GM18907 (cell line): Measurements from ENCODE around the gene HILPDA.
"Not testable (repeated sequence)": the region's sequence is repeated elsewhere in the genome, so short reads cannot be mapped to it uniquely, and the experiment has no call there.

Source experiments
- ATAC-seq: cut with Tn5 transposase; IDR thresholded peaks from one replicate; pipeline ENCODE4 v1.9.1; 2021; ENCODE audit warnings: mild to moderate bottlenecking, moderate library complexity; ENCODE audit not compliant: unreplicated experiment

Gene HILPDA

DNA sequence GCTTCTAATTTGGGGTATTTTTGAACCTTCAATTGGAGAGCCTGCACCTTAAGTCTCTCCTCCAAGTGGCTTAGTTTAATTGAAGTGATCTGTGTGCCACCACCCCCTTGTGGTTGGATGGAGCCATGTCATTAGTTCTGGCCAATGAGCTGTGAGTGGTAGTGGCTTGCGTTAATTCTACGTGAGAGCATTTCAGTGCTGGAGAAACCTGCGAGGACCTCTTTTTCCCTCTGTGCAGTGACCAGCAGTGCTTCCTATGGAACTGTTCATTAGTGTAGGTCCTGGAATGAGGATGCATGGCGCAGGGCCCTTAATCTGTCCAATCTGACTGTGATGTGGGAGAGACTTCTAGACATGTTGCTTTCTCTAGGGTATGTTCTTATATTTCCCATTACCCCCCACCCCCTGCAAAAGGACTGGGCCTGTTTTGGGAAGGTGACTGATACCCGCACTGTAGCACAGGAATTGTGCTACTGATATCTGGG, 3.8 kb downstream of the HILPDA start:
- ATAC-seq = peak; percentile 49

DNA sequence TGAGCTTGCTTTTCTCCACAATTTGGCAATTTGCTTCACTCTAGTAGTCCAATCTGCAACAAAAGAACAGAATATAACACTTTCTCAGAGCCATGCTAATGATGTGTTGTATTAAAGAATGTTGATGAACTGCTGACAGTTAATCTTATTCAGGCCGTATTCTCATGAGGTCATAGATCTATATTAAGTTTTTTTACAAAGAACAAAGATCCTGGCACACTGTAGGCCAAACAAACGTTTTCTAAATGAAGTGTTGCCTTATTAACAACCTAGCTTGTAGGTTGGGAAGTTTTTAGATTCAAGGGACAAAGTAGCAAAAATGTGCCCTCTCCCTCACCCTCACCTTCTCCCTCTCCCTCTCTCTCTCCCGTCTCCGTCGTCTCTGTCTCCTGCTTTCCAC, 6.8 kb downstream of the HILPDA start:
- ATAC-seq = no peak

DNA sequence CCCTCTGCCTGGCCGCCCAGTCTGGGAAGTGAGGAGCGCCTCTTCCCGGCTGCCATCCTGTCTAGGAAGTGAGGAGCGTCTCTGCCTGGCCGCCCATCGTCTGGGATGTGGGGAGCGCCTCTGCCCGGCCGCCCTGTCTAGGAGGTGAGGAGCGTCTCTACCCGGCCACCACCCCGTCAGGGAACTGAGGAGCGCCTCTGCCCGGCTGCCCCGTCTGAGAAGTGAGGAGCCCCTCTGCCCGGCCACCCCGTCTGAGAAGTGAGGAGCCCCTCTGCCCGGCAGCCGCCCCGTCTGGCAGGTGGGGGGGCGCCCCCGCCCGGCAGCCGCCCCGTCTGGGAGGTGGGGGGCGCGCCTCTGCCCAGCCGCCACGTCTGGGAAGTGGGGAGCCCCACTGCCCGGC, 7.7 kb downstream of the HILPDA start:
- not testable (repeated sequence) for ATAC-seq

DNA sequence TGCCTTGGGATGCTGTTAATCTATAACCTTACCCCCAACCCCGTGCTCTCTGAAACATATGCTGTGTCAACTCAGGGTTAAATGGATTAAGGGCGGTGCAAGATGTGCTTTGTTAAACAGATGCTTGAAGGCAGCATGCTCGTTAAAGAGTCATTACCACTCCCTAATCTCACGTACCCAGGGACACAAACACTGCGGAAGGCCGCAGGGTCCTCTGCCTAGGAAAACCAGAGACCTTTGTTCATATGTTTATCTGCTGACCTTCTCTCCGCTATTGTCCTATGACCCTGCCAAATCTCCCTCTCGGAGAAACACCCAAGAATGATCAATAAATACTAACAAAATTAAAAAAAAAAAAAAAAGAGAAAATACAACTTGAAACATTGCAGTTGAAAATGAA, 8.3 kb downstream of the HILPDA start:
- ATAC-seq = not testable (repeated sequence)

DNA sequence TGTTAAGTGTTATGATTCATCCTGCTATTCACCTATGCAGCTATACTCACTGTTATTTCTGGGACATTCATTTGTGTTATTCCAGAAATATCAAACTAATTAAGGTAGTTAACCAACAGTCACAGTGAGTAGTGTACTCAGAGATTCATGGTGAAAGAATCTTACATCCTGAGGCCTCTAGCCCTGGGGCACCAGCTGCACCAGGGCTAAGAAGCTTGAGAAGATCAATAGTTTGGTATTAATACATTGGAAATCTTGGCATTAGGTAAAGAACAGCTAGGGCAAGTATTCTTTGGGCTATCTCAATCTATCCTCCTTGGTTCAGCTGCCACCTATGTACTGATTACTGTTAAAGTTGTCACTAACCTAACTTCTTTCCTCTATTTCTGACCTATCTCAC, 11.2 kb downstream of the HILPDA start:
- not testable (repeated sequence) for ATAC-seq

DNA sequence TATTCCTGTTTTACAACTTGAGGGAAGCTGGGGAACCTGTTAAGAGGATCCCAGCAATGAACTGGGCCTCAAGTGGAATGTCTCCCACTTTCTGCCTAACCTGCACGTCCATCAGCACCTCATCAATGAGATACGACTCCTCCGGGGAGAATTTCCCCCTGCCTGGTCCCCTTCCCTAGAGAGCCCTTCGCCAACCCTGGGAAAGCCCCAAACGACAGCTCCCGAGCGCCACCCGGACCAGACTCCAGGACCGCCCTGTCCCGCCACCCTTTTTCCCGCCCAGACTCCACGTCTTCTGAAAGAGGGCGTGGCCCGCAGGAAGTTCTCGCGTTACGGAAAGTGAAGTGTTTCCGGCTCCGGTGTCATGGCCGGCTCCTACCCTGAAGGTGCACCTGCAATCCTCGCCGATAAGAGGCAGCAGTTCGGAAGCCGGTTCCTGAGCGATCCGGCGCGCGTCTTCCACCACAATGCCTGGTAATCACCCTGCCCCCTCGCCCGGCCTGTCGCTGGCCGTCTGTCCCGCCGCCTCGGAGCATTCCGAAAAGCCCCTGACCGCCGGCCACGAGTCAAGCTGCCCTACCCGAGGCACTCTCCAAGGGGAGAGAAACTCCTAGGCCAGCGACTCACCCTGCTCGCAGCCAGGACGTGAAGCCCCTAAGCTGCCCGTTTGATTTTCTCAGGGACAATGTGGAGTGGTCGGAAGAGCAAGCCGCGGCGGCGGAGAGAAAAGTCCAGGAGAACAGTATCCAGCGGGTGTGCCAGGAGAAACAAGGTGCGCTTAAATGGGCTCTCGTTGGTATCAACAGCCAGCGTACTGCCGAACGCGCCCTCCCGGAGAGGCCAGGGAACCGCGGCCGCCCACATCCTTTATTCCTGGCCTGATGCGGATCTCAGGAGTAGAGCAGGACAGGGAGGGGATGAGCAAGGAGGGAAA, 21.0 kb downstream of the HILPDA start, which contains the start of gene METTL2B:
METTL2B (plus strand) TSS at position 347 of the 934 bp plus-strand sequence; CDS start at position 365, 18 bp downstream.
- ATAC-seq = peak; percentile 94

DNA sequence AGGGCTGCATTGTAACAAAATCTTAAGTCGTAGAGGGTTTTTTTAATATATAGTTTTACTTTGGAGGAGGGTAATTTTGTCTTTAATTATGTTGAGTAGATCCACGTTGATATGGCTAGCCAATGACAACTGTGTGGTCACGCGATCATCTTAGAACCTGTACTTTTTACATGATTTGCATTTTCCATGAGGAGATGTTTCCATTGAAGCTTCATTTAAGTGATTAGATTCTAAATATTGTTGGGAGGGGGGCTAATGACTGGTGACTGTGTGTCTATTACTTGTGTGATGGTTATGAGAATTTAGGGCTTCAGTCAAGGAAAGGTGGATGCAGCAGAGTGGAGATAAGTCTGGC, 21.6 kb downstream of the HILPDA start:
- ATAC-seq = not testable (repeated sequence)

DNA sequence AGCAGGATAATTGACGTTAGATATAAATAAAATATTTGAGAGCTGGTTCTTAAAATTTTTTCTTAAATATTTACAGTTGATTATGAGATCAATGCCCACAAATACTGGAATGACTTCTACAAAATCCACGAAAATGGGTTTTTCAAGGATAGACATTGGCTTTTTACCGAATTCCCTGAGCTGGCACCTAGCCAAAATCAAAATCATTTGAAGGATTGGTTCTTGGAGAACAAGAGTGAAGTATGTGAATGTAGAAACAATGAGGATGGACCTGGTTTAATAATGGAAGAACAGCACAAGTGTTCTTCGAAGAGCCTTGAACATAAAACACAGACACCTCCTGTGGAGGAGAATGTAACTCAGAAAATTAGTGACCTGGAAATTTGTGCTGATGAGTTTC, 23.4 kb downstream of the HILPDA start:
- ATAC-seq = not testable (repeated sequence)

DNA sequence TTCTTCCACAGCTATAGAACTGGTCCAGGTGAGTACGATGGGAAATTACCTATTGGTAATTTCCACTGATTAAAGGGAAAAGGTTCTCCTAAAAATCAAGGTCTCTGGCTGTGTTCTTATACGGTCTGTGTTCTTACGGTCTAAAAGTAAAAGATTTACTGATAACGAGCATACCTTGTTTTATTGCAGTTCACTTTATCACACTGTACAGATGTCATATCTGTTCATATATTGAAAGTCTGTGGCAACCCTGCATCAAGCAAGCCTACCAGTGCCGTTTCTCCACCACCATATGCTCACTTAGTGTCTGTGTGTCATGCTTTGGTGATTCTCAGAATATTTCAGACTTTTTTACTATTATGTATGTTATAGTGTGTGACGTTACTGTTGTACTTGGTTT, 32.5 kb downstream of the HILPDA start:
- ATAC-seq = not testable (repeated sequence)

DNA sequence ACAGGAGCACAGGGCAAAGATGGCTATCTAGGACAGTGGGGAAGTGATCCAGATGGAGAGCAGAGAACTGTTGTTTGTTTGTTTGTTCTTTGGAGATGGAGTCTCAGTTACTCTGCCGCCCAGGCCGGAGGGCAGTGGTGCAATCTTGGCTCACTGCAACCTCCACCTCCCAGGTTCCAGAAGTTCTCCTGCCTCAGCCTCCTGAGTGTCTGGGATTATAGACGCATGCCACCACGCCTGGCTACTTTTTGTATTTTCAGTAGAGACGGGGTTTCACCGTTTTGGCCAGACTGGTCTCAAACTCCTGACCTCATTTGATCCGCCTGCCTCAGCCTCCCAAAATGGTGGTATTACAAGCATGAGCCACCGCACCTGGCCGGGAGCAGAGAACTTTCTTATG, 41.7 kb downstream of the HILPDA start:
- ATAC-seq = no peak

DNA sequence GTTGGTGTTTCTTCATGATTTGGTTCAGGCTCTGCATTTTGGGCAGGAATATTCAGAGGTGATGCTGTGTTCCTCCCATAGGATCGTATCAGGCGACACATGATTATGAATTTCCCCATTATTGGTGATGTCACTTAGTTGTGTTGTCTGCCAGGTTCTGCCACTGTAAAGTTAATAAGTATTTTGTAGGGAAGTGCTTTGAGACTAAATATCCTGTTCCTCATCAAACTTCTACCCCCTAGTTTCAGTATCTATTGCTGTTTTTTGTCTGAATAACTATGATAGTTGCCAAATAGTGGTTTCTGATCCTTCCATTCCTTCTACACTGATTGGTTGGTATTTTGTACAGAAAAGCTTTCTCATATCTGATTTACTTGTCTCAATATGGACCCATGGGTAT, 49.7 kb downstream of the HILPDA start:
- not testable (repeated sequence) for ATAC-seq

DNA sequence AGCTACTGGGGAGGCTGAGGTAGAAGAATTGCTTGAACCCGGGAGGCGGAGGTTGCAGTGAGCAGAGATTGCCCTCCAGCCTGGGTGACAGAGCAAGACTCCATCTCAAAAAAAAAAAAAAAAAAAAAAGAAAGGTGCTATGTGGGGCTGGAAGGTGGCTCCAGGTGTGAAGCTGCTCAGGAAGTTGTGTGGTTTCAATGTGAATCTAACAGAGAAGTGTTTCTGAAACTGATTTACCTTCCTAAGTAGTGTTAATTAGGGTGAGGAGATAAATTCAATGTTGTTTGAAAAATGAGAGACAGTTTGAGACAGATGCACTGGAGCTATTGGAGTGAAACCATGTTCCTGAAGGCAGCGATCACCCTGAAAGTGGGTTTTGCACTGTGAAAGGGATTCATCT, 51.1 kb downstream of the HILPDA start:
- peak; percentile 54 for ATAC-seq

DNA sequence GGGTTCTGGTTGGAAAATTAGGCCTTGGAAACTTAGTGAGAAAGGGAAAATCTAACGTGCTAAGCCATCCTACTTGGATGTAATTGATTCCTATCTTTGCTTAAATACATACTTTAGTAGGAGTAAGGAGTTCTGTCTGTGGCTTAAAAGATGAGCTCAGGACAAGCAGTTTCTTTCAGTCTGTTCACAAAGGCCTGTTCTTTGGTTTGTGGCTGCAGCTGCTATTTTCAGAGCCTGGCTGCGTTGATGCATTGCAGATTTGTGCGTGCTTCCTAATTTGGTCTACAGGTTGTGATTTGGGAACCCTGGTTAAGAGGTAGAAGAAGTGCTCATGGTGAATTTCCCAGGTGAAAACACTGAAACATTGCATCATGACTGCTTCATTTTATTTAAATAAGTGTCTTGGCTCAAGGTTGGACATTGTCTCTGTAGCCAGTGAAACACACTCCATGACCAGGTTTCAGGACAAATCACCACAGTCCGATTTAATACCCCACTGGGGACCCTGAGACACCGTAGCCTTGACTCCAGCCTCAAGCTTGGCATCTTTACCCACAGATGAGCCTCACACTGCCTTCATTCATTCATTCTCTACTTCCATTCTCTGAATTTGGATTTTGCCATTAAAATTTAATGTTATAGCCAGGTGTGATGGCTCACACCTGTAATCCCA, 51.8 kb downstream of the HILPDA start:
- peak; percentile 49 for ATAC-seq
